ENCODE data around the gene CLCN4.

CLCN4 gene

GRCh38 chrX:10208953-10209352, 52.2 kb downstream of the CLCN4 start (continued):
- TF ChIP-seq ZBTB26 (tag by site-specific recombination; optimal IDR thresholded peaks at IDR 0.05) (no peak), ZSCAN4 (tag by site-specific recombination; IDR thresholded peaks at IDR 0.05) (no peak), ZNF548 (tag by site-specific recombination; IDR thresholded peaks at IDR 0.05) (no peak)

GRCh38 chrX:10212395-10212794, 55.6 kb downstream of the CLCN4 start:
- Histone ChIP-seq H3K36me3 (ENCODE audit: control insufficient read depth in 2 of 2, insufficient read depth in 1 of 2, low read length in 2 of 2) (peaks cover 0 to 48% of the 10 kb centered on the region in 2 experiments; a peak in 1 of 3 replicates), H3K9me3 (ENCODE audit: control insufficient read depth, insufficient read depth, low read depth, low read length) (no peaks in the 10 kb centered on the region), H3K27ac (ENCODE audit: extremely low read depth, low read depth, low read length) (no peak overlapping the region), H3K4me3 (ENCODE audit: low read depth, low read length) (no peak overlapping the region), H3K4me1 (ENCODE audit: control insufficient read depth, insufficient read depth, low read length) (no peaks in the 10 kb centered on the region)
- no peak for TF ChIP-seq ZNF302 (tag by site-specific recombination; IDR thresholded peaks at IDR 0.05; ENCODE audit: low read depth)
- no peak for TF ChIP-seq EGR2 (tag by site-specific recombination; IDR thresholded peaks at IDR 0.05; ENCODE audit: low read depth)
- no peak for TF ChIP-seq ZNF571 (tag by site-specific recombination; IDR thresholded peaks at IDR 0.05)
- no peak for TF ChIP-seq ZNF354C (tag by site-specific recombination; IDR thresholded peaks at IDR 0.05; ENCODE audit: borderline replicate concordance, low read depth)
- no peak for TF ChIP-seq ELK4 (IDR thresholded peaks at IDR 0.05; ENCODE audit: borderline replicate concordance, low read depth, low read length)
- no peak for TF ChIP-seq ZNF214 (tag by site-specific recombination; IDR thresholded peaks at IDR 0.05; ENCODE audit: borderline replicate concordance)
- TF ChIP-seq ZNF266 (tag by site-specific recombination; IDR thresholded peaks at IDR 0.05; ENCODE audit: low read depth): no peak
- TF ChIP-seq ZNF513 (tag by site-specific recombination; IDR thresholded peaks at IDR 0.05): no peak
- no peak for TF ChIP-seq ZNF157 (tag by site-specific recombination; IDR thresholded peaks at IDR 0.05)
- TF ChIP-seq ZBTB8A (tag by site-specific recombination; IDR thresholded peaks at IDR 0.05): no peak
- no peak for TF ChIP-seq ZNF544 (tag by site-specific recombination; IDR thresholded peaks at IDR 0.05)
- no peak for TF ChIP-seq ZNF596 (tag by site-specific recombination; IDR thresholded peaks at IDR 0.05)
- TF ChIP-seq AEBP2 (tag by site-specific recombination; IDR thresholded peaks at IDR 0.05; ENCODE audit: borderline replicate concordance): no peak
- no peak for TF ChIP-seq ZBTB10 (tag by site-specific recombination; IDR thresholded peaks at IDR 0.05)
- POLR2A ChIA-PET: no interaction called here
- CTCF ChIA-PET: no interaction called here

All from HEK293 (cell line).